Fibroblast of lung (primary cell): ENCODE measurements around the gene VCP.

Experiments
- EZH2 ChIP-seq: IDR thresholded peaks from 2 replicates; pipeline ENCODE4 v1.5.1; 2012; ENCODE audit warnings: low read length, control low read depth, mild to moderate bottlenecking; ENCODE audit errors: missing control alignments
- TF ChIP-seq, protein P1 (sequence below), 2 donors: IDR thresholded peaks in 1 of 2; conservative IDR thresholded peaks in 1 of 2; 1 replicate in 1 of 2; 2 replicates in 1 of 2; pipeline ENCODE4 v1.5.1; 2011 to 2012; ENCODE audit warnings: low read length in 2 of 2, control low read depth in 1 of 2, inconsistent platforms in 1 of 2, low read depth in 1 of 2, mild to moderate bottlenecking in 1 of 2

DNA sequence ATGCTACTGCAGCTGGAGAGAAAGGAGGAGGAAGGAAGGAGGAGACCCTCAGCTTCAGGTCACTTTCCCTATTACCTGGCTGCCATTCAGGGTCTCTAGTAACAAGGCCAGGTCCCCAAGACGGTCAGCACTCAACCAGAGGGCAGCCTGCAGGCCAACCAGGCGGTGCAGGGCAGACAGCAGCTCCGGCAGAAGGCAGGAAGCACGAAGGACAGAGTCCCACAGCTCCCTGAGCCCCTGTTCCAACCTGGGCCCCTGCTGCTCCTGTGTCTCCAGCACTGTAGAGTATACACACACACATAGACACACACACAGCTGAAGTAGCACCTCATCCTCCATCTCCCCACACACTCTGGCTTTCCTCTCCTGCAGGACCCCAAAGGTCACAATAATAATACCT lies 5.6 kb upstream of the VCP start:
- TF ChIP-seq, protein P1, sequence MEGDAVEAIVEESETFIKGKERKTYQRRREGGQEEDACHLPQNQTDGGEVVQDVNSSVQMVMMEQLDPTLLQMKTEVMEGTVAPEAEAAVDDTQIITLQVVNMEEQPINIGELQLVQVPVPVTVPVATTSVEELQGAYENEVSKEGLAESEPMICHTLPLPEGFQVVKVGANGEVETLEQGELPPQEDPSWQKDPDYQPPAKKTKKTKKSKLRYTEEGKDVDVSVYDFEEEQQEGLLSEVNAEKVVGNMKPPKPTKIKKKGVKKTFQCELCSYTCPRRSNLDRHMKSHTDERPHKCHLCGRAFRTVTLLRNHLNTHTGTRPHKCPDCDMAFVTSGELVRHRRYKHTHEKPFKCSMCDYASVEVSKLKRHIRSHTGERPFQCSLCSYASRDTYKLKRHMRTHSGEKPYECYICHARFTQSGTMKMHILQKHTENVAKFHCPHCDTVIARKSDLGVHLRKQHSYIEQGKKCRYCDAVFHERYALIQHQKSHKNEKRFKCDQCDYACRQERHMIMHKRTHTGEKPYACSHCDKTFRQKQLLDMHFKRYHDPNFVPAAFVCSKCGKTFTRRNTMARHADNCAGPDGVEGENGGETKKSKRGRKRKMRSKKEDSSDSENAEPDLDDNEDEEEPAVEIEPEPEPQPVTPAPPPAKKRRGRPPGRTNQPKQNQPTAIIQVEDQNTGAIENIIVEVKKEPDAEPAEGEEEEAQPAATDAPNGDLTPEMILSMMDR (conservative IDR thresholded peaks at IDR 0.05 in 1 of 2, IDR thresholded peaks at IDR 0.05 in 1 of 2; ENCODE audit: low read depth in 1 of 2, low read length in 2 of 2): no peak
- TF ChIP-seq EZH2: no peak
